H1 (cell line): Measurements from ENCODE around the gene OR8K1. TPM values are rescaled to one million over a fixed set of nuclear protein-coding genes. Genes with fewer than 3 reads are reported as not detected.

ENCODE experiments used
- polyA plus RNA-seq, 7 experiments: library from polyadenylated mRNA; depleted of rRNA in 3 of 7; stranded (reverse) in 5 of 7; unstranded in 2 of 7; fragments of >200 nt in 5 of 7; fragments of 200-250 nt in 2 of 7; gene quantifications; 1 replicate in 5 of 7; 2 replicates in 1 of 7; 4 replicates in 1 of 7; pipeline versions ENCODE4 v1.2.1 to v1.2.3, GENCODE V29; 2011 to 2013; ENCODE audit warnings: missing spikeins in 2 of 7, mixed read lengths in 2 of 7
- total RNA-seq: library from RNA; stranded (reverse); fragmentation: NEBNext Ultra II Directional; extraction: Animal tissue kit (Norgen Biotek cat#: 25700); gene quantifications from 2 replicates; pipeline ENCODE4 v1.2.1, GENCODE V29; 2021

OR8K1 gene
- total and polyA plus RNA-seq, 2 of the 8 experiments (the other 6 are each of a cell fraction or from before 2014, with no cell fraction given), result not detected

Other genes starting within 250 kb of the OR8K1 start
- not detected in 2 replicates for gene OR8H2, start 242.4 kb upstream of the OR8K1 start, total RNA-seq
- not detected in 2 replicates for gene OR8H2, start 242.4 kb upstream of the OR8K1 start, polyA plus RNA-seq (2011; rRNA removed)
- not detected in 2 replicates for gene OR8H3, start 223.7 kb upstream of the OR8K1 start, total RNA-seq
- gene OR8H3, start 223.7 kb upstream of the OR8K1 start, polyA plus RNA-seq (2011; rRNA removed), result not detected in 2 replicates
- gene OR8J3, start 205.8 kb upstream of the OR8K1 start, total RNA-seq, result not detected in 2 replicates
- not detected in 2 replicates for gene OR8J3, start 205.8 kb upstream of the OR8K1 start, polyA plus RNA-seq (2011; rRNA removed)
- gene OR8K5, start 185.7 kb upstream of the OR8K1 start, total RNA-seq, result not detected in 2 replicates
- not detected in 2 replicates for gene OR8K5, start 185.7 kb upstream of the OR8K1 start, polyA plus RNA-seq (2011; rRNA removed)
- gene OR5J2, start 169.4 kb upstream of the OR8K1 start, total RNA-seq, result not detected in 2 replicates
- gene OR5J2, start 169.4 kb upstream of the OR8K1 start, polyA plus RNA-seq (2011; rRNA removed), result not detected in 2 replicates
- gene OR5T2, start 111.8 kb upstream of the OR8K1 start, total RNA-seq, result not detected in 2 replicates
- gene OR5T2, start 111.8 kb upstream of the OR8K1 start, polyA plus RNA-seq (2011; rRNA removed), result not detected in 2 replicates
- not detected in 2 replicates for gene OR5T3, start 93.8 kb upstream of the OR8K1 start, total RNA-seq
- gene OR5T3, start 93.8 kb upstream of the OR8K1 start, polyA plus RNA-seq (2011; rRNA removed), result not detected in 2 replicates
- gene OR5T1, start 71.9 kb upstream of the OR8K1 start, total RNA-seq, result not detected in 2 replicates
- not detected in 2 replicates for gene OR5T1, start 71.9 kb upstream of the OR8K1 start, polyA plus RNA-seq (2011; rRNA removed)
- not detected in 2 replicates for gene OR8H1, start 53.8 kb upstream of the OR8K1 start, total RNA-seq
- not detected in 2 replicates for gene OR8H1, start 53.8 kb upstream of the OR8K1 start, polyA plus RNA-seq (2011; rRNA removed)
- gene OR8K3, start 30.9 kb upstream of the OR8K1 start, total RNA-seq, result not detected in 2 replicates
- gene OR8K3, start 30.9 kb upstream of the OR8K1 start, polyA plus RNA-seq (2011; rRNA removed), result not detected in 2 replicates
- not detected in 2 replicates for gene OR8J1, start 8.3 kb downstream of the OR8K1 start, total RNA-seq
- not detected in 2 replicates for gene OR8J1, start 8.3 kb downstream of the OR8K1 start, polyA plus RNA-seq (2011; rRNA removed)
- not detected in 2 replicates for gene OR8U1, start 29.6 kb downstream of the OR8K1 start, total RNA-seq
- gene OR8U1, start 29.6 kb downstream of the OR8K1 start, polyA plus RNA-seq (2011; rRNA removed), result not detected in 2 replicates
- gene OR5AL1, start 66.7 kb downstream of the OR8K1 start, total RNA-seq, result not detected in 2 replicates
- gene OR5AL1, start 66.7 kb downstream of the OR8K1 start, polyA plus RNA-seq (2011; rRNA removed), result not detected in 2 replicates
- gene OR5M3, start 127.3 kb downstream of the OR8K1 start, total RNA-seq, result not detected in 2 replicates
- gene OR5M3, start 127.3 kb downstream of the OR8K1 start, polyA plus RNA-seq (2011; rRNA removed), result not detected in 2 replicates
- not detected in 2 replicates for gene OR5M8, start 145.3 kb downstream of the OR8K1 start, total RNA-seq
- gene OR5M8, start 145.3 kb downstream of the OR8K1 start, polyA plus RNA-seq (2011; rRNA removed), result not detected in 2 replicates
- gene OR5M11, start 197.2 kb downstream of the OR8K1 start, total RNA-seq, result not detected in 2 replicates
- gene OR5M11, start 197.2 kb downstream of the OR8K1 start, polyA plus RNA-seq (2011; rRNA removed), result 0.08 TPM in 1 of 2 replicates, not detected in the other
- gene OR5M10, start 231.7 kb downstream of the OR8K1 start, total RNA-seq, result not detected in 2 replicates
- not detected in 2 replicates for gene OR5M10, start 231.7 kb downstream of the OR8K1 start, polyA plus RNA-seq (2011; rRNA removed)